Cerebellar nuclear complex (tissue), 1 donor: ENCODE measurements around the gene WDR47.

ENCODE experiments used
- DNase-seq, 2 experiments: peaks; one replicate each; lab custom pipeline; 2025; lab: John Stamatoyannopoulos, UW

Gene WDR47

GRCh38 chr1:109041621-109042468 lies at the start of gene WDR47:
WDR47 (minus strand) TSS chr1:109042102; CDS start chr1:109023512, 18,590 bp downstream.
- peak; percentile 82 to 88 for DNase-seq

- no peak for DNase-seq
Observed at GRCh38 chr1:109091078-109091838, 49.4 kb upstream of the WDR47 start.

- peak; percentile 46 to 85 for DNase-seq
Observed at GRCh38 chr1:109090196-109091077, 48.5 kb upstream of the WDR47 start, which contains the start of gene TMEM167B. TMEM167B (plus strand) TSS chr1:109090764; CDS start chr1:109090873, 109 bp downstream.

- no peak for DNase-seq
Observed at GRCh38 chr1:109089242-109090015, 47.5 kb upstream of the WDR47 start.

GRCh38 chr1:109084563-109085517 lies 42.9 kb upstream of the WDR47 start:
- DNase-seq = no peak

GRCh38 chr1:109083923-109084322 lies 42.0 kb upstream of the WDR47 start:
- DNase-seq = no peak

- no peak for DNase-seq
Observed at GRCh38 chr1:109083501-109083900, 41.6 kb upstream of the WDR47 start.

GRCh38 chr1:109080441-109081082 lies 38.7 kb upstream of the WDR47 start:
- no peak for DNase-seq

GRCh38 chr1:109079240-109079622 lies 37.3 kb upstream of the WDR47 start:
- no peak for DNase-seq

- DNase-seq = no peak
Observed at GRCh38 chr1:109078317-109078716, 36.4 kb upstream of the WDR47 start.

- DNase-seq = peak; percentile 58 to 87
Observed at GRCh38 chr1:109075531-109076490, 33.9 kb upstream of the WDR47 start, which contains the start of gene TAF13. TAF13 (minus strand) TSS chr1:109076003; CDS start chr1:109075947, 56 bp downstream.

GRCh38 chr1:109069294-109069693 lies 27.4 kb upstream of the WDR47 start:
- no peak for DNase-seq

GRCh38 chr1:109067883-109068282 lies 26.0 kb upstream of the WDR47 start:
- no peak for DNase-seq

GRCh38 chr1:109065137-109065536 lies 23.2 kb upstream of the WDR47 start:
- DNase-seq = no peak

- no peak for DNase-seq
Observed at GRCh38 chr1:109061183-109061582, 19.3 kb upstream of the WDR47 start.

- no peak for DNase-seq
Observed at GRCh38 chr1:109060707-109061106, 18.8 kb upstream of the WDR47 start.

- DNase-seq = no peak
Observed at GRCh38 chr1:109059026-109059425, 17.1 kb upstream of the WDR47 start.

- no peak for DNase-seq
Observed at GRCh38 chr1:109056064-109056463, 14.2 kb upstream of the WDR47 start.
